Spleen (tissue), 11 donors: Measurements from ENCODE around the gene EIF2A. TPM values are rescaled to one million over a fixed set of nuclear protein-coding genes. Genes with fewer than 3 reads are reported as not detected.

Experiments used
- DNase-seq: peaks from one replicate; pipeline ENCODE4 v3.0.0-alpha.2; 2020
- H3K27ac ChIP-seq, 8 donors: fragments of 200-600 bp; sonication (generic) in 7 of 8; 1 replicate in 4 of 8; 2 replicates in 4 of 8; pipeline versions ENCODE4 v1.5.0 to v1.8.0; 2016 to 2021; ENCODE audit warnings: inconsistent platforms in 4 of 8, mild to moderate bottlenecking in 4 of 8, moderate library complexity in 1 of 8
- H3K27me3 ChIP-seq, 7 donors: fragments of 200-600 bp; sonication (generic) in 6 of 7; replicated peaks in 1 of 7; 1 replicate in 4 of 7; 2 replicates in 3 of 7; pipeline versions ENCODE4 v1.5.0 to v1.8.0; 2016 to 2021; ENCODE audit warnings: inconsistent platforms in 3 of 7, mild to moderate bottlenecking in 1 of 7
- H3K36me3 ChIP-seq, 6 donors: fragments of 200-600 bp; sonication (generic) in 5 of 6; 1 replicate in 4 of 6; 2 replicates in 2 of 6; pipeline versions ENCODE4 v1.5.0 to v1.8.0; 2016 to 2021; ENCODE audit warnings: inconsistent platforms in 2 of 6
- H3K4me1 ChIP-seq, 6 donors: fragments of 200-600 bp; sonication (generic) in 5 of 6; 1 replicate in 3 of 6; 2 replicates in 3 of 6; pipeline versions ENCODE4 v1.5.0 to v1.8.0; 2016 to 2021; ENCODE audit warnings: inconsistent platforms in 3 of 6
- H3K4me3 ChIP-seq, 8 donors: fragments of 200-600 bp; sonication (generic) in 7 of 8; 1 replicate in 4 of 8; 2 replicates in 4 of 8; pipeline versions ENCODE4 v1.5.0 to v1.8.0; 2016 to 2021; ENCODE audit warnings: inconsistent platforms in 4 of 8, mild to moderate bottlenecking in 4 of 8, moderate library complexity in 2 of 8
- H3K9me3 ChIP-seq, 8 donors: fragments of 200-600 bp; sonication (generic) in 7 of 8; 1 replicate in 4 of 8; 2 replicates in 4 of 8; pipeline versions ENCODE4 v1.5.0 to v1.8.0; 2016 to 2021; ENCODE audit warnings: inconsistent platforms in 4 of 8
- POLR2A ChIP-seq, 3 donors: fragments of 450-650 bp; IDR thresholded peaks; one replicate each; pipeline ENCODE4 v1.5.1; 2017; ENCODE audit warnings: antibody characterized with exemption in 3 of 3, mild to moderate bottlenecking in 1 of 3
- POLR2AphosphoS5 ChIP-seq, 3 donors: sonication (generic); formaldehyde crosslinking; IDR thresholded peaks; one replicate each; pipeline ENCODE4 v1.5.1; 2017; ENCODE audit warnings: antibody characterized with exemption in 3 of 3
- WGBS, 5 donors: extraction: QIAGEN DNeasy Blood & Tissue Kit in 3 of 5; methylation state at CpG; one replicate each; pipeline versions ENCODE4 v1.1.5 to v1.1.7; 2013 to 2018; 5-methylcytosine and 5-hydroxymethylcytosine counted together
- intact Hi-C: fragments of 100-400 bp; cut with DNase I; formaldehyde crosslinking; loops from one replicate; pipeline ENCODE4 v1.15.0; 2023; ENCODE audit warnings: low total_unique reads
- polyA plus RNA-seq, 3 donors: library from polyadenylated mRNA; stranded (reverse); fragments of 200-250 nt; gene quantifications; one replicate each; pipeline ENCODE4 v1.2.1, GENCODE V29; 2013
- total RNA-seq, 7 donors: library from RNA; depleted of rRNA in 3 of 7; stranded (reverse); fragments of >200 nt in 3 of 7; fragmentation: NEBNext Ultra II Directional in 4 of 7; extraction: Animal tissue kit (Norgen Biotek cat#: 25700) in 4 of 7; gene quantifications; one replicate each; pipeline versions ENCODE4 v1.1.0 to v1.2.1, GENCODE V29; 2016 to 2021
- TF ChIP-seq, protein P1 (sequence below), 11 experiments: fragments of 200-600 bp in 7 of 11; fragments of 450-650 bp in 4 of 11; sonication (generic) in 4 of 11; IDR thresholded peaks in 8 of 11; conservative IDR thresholded peaks in 3 of 11; 1 replicate in 7 of 11; 2 replicates in 4 of 11; pipeline versions ENCODE4 v1.4.0 to v1.8.0; 2016 to 2021; ENCODE audit warnings: antibody characterized with exemption in 11 of 11, inconsistent platforms in 4 of 11, mild to moderate bottlenecking in 1 of 11
- donor health status: healthy with polysubstance abuse.
- donor health status: DM: no; HTN: no; CAD: no; lungs with moderate emphysema.
- donor health status: DM: no; HTN: no; CAD: no.
- donor health status: Bipolar disorder and iron deficiency.
- donor health status: healthy.
- donor health status: DM: no; HTN: no; CAD: no.
- donor health status: DM: yes; HTN: yes; CAD: no.

The EIF2A gene
- total and polyA plus RNA-seq, 10 donors = 53.7 to 149 (median 78.4) TPM

DNA sequence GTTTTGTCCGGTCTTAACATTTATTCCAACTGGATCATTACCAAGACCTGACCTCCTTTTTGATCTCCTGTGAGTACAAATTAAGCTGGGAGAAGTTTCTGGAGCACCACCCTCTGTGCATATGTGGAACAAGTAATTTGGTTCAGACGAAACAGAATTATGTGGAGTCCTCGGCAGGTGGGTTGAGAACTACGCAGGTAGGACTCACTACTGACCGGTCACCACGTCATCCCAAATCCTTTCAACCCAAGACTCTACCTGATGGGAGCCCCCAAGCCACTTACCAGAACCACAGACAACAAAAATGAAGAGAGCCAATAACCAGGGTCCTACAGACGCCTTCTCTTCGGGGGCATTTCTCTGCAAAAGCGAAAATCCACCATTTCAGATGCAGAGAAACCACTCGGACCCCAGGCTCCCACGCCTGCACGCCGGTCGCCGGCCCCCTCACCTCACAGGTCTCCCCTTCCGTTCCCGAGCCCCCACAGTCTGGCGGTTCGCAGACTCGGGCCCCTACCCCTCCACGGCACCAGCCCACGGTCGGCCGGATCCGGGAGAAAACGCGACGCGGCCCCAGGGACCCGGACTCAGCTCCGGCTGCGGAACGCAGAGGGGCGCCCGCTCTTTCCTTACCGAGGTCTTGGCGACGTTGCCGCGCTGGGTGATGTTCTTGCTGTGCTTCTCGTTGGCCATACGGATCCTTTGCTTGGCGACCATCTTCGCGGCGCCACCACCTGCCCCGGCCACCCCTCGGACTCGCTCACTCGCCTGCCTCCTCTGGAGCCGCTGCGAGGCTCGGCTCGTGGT is 965 bp upstream of the EIF2A start:
- Histone ChIP-seq H3K36me3 (peaks cover 0 to 37% (median 4%) of the 10 kb centered on the region in 6 donors), H3K27me3 (no peaks in the 10 kb centered on the region), H3K4me1 (peaks cover 16 to 86% (median 65%) of the 10 kb centered on the region in 6 donors), H3K27ac (peak overlapping the region; percentile 99 to 100 (median 99)), H3K9me3 (no peaks in the 10 kb centered on the region), H3K4me3 (peak overlapping the region; percentile 64 to 82 (median 76))
- 0 to 1% (median 1%) methylated on average over 37 to 54 of the region's 54 CpGs for WGBS, 5 donors
- intact Hi-C loops = no loop called here
- DNase-seq = no peak
- no peak for TF ChIP-seq POLR2A (IDR thresholded peaks at IDR 0.05)
- no peak for TF ChIP-seq POLR2AphosphoS5 (IDR thresholded peaks at IDR 0.05)

DNA sequence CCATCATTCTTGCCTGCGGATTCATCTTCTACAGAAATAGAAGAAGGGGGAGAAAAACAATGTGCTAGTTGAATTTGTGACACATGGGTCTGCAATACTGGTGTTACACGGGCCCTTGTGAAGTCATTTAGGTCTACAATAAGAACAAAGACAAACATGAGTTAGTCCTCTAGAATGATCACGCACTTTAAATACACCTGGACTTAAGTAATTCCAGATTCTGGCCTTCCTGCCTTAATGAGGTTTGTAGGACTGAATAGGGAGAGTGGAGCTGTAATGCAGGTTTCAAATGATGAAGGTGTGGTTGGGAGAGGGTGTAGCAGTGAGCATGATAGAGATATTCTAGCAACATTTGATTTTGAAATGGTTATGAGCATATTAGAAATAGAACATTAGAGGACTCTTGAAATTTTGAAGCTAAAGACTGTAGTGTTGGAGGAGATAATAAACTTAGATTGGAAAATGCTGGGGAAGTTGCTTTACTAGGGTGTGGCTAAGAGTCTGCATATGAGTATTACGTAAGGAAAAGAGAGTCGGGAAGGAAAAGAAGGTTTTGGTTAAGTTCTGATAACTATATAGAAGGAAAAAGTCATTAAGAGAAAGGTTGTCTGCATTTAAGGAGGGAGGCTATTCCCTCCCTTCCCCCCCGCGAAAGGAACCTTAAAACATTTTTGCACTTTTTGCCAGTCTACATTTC is 606 bp downstream of the EIF2A start:
- DNase-seq = no peak
- intact Hi-C loops = no loop called here
- H3K27me3 ChIP-seq = no peaks in the 10 kb centered on the region

DNA sequence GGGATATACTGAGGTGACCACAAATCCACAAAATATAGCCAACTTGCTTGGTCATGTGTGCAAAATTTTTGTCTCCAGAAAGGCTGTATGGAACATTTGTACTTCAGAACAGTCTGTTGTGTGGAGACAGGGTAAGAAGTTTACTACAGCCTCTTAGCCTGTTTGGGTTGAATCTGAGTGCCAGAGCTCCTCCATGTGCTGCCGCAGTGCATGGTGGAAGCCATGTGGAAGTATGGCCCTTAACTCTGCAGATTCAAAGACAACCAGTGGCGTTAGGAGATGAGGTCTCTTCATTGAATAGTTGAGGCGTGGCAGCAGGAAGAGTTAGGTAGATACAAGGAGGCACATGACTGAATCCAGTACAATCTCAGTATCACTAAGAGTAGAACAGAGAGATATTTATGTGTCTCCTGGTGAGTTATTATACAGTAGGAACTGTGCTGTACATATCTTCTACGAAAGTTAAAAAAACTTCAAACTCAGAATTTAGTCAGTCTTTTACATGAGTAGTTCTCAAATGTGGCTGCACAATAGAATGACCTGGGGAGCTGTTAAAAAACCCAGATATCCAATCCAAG is 9.4 kb downstream of the EIF2A start:
- TF ChIP-seq, protein P1, sequence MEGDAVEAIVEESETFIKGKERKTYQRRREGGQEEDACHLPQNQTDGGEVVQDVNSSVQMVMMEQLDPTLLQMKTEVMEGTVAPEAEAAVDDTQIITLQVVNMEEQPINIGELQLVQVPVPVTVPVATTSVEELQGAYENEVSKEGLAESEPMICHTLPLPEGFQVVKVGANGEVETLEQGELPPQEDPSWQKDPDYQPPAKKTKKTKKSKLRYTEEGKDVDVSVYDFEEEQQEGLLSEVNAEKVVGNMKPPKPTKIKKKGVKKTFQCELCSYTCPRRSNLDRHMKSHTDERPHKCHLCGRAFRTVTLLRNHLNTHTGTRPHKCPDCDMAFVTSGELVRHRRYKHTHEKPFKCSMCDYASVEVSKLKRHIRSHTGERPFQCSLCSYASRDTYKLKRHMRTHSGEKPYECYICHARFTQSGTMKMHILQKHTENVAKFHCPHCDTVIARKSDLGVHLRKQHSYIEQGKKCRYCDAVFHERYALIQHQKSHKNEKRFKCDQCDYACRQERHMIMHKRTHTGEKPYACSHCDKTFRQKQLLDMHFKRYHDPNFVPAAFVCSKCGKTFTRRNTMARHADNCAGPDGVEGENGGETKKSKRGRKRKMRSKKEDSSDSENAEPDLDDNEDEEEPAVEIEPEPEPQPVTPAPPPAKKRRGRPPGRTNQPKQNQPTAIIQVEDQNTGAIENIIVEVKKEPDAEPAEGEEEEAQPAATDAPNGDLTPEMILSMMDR (IDR thresholded peaks at IDR 0.05 in 8 of 11, conservative IDR thresholded peaks at IDR 0.05 in 3 of 11) = no peak
- TF ChIP-seq POLR2AphosphoS5 (IDR thresholded peaks at IDR 0.05) (no peak), POLR2A (IDR thresholded peaks at IDR 0.05) (no peak)
- intact Hi-C loops = no loop called here
- H3K4me1 ChIP-seq = peaks cover 3 to 42% (median 5%) of the 10 kb centered on the region in 6 donors
- no peaks in the 10 kb centered on the region for H3K27me3 ChIP-seq
- H3K27ac ChIP-seq = peak overlapping the region in 1 of 8 donors; percentile 12
- 86 to 97% (median 90%) methylated on average over 4 of the region's 4 CpGs for WGBS, 5 donors
- no peak for DNase-seq
- no peak overlapping the region for H3K4me3 ChIP-seq
- peaks cover 0 to 92% (median 47%) of the 10 kb centered on the region in 6 donors for H3K36me3 ChIP-seq
- H3K9me3 ChIP-seq = no peaks in the 10 kb centered on the region

More for the DNA sequence above, 606 bp downstream of the EIF2A start:
- H3K4me3 ChIP-seq = peak overlapping the region; percentile 64 to 82 (median 74)
- no peaks in the 10 kb centered on the region for H3K9me3 ChIP-seq
- peaks cover 0 to 52% (median 7%) of the 10 kb centered on the region in 6 donors for H3K36me3 ChIP-seq
- H3K4me1 ChIP-seq = peaks cover 19 to 80% (median 61%) of the 10 kb centered on the region in 6 donors
- peak overlapping the region; percentile 99 to 100 (median 99) for H3K27ac ChIP-seq
- WGBS, 5 donors = 15 to 22% (median 18%) methylated on average over 7 of the region's 7 CpGs
- TF ChIP-seq, protein P1 (IDR thresholded peaks at IDR 0.05 in 8 of 11, conservative IDR thresholded peaks at IDR 0.05 in 3 of 11) = no peak
- TF ChIP-seq POLR2A (IDR thresholded peaks at IDR 0.05) = no peak
- no peak for TF ChIP-seq POLR2AphosphoS5 (IDR thresholded peaks at IDR 0.05)

DNA sequence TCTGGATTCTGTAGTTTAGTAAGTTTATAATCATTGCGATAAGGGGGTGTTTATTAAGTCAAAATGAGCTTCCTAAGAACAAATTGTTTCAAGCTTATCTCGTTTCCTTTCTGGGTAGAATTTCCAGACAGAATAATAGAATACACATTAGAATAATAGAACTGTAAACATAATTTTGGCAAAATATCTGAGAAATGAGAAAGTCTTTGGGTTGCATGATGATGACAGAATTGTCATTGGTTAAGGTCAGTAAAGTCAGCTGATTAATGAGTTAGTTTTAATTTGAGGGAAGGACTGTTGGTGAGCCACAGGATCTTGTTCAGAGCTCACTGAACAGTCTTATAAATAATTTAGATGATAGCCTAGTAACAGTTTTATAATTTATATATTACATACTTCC is 10.2 kb downstream of the EIF2A start:
- intact Hi-C loops = no loop called here

More for the DNA sequence above, 10.2 kb downstream of the EIF2A start:
- Histone ChIP-seq H3K27me3 (no peaks in the 10 kb centered on the region), H3K4me1 (peaks cover 0 to 36% (median 2%) of the 10 kb centered on the region in 6 donors), H3K27ac (peak overlapping the region in 1 of 8 donors; percentile 0), H3K4me3 (no peak overlapping the region), H3K36me3 (peaks cover 0 to 92% (median 47%) of the 10 kb centered on the region in 6 donors), H3K9me3 (no peaks in the 10 kb centered on the region)
- 74 to 80% (median 78%) methylated on average over 2 of the region's 2 CpGs for WGBS, 5 donors
- TF ChIP-seq, protein P1 (IDR thresholded peaks at IDR 0.05 in 8 of 11, conservative IDR thresholded peaks at IDR 0.05 in 3 of 11) = no peak
- TF ChIP-seq POLR2A (IDR thresholded peaks at IDR 0.05) = no peak
- TF ChIP-seq POLR2AphosphoS5 (IDR thresholded peaks at IDR 0.05) = no peak
- DNase-seq = no peak
